GDM1 (cell line): Measurements from ENCODE around the gene LMF1.
"Not testable (repeated sequence)": the region's sequence is repeated elsewhere in the genome, so short reads cannot be mapped to it uniquely, and the experiment has no call there.

Experiments used
- DNase-seq: peaks from one replicate; lab custom pipeline; 2025; lab: John Stamatoyannopoulos, UW

Gene LMF1

DNA sequence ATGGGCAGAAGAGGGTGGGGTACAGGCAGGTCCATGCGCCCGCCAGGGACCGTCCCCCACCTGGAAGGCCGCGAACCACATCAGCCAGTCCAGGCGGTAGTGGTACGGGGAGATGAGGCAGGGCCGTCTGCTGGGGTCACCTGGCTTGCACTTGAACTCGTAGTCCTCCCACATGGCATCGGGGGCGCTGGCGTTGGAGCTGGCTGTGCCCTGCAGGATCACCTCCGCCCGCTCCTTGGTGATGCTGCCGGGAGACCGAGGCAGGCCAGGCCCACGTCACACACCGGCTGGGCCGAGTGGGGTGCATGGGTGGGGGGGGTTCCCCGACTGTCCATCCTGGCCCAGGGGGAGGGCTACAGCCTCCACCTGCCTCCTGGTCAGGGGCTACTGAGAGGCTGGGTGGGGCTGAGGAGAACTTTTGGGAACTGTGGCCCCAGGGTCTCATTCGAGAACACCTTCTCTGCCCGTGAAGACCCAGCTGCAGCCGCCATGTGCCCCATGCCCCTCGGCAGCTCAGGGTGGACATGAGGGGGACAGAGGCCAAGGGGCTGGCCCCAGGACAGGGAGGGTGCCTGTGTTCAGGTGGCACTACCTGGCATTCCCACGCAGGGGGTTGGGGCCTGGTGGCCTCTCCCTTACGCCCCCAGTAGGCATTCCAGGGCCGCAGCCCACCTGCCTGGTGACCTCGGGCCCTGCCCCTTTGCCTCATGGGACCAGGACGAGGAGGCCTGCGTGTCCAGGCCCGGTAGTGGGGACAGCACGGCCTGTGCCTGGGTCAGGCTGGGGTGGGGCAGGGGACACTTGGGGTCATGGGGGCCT, 100.8 kb downstream of the LMF1 start:
- DNase-seq = no peak

DNA sequence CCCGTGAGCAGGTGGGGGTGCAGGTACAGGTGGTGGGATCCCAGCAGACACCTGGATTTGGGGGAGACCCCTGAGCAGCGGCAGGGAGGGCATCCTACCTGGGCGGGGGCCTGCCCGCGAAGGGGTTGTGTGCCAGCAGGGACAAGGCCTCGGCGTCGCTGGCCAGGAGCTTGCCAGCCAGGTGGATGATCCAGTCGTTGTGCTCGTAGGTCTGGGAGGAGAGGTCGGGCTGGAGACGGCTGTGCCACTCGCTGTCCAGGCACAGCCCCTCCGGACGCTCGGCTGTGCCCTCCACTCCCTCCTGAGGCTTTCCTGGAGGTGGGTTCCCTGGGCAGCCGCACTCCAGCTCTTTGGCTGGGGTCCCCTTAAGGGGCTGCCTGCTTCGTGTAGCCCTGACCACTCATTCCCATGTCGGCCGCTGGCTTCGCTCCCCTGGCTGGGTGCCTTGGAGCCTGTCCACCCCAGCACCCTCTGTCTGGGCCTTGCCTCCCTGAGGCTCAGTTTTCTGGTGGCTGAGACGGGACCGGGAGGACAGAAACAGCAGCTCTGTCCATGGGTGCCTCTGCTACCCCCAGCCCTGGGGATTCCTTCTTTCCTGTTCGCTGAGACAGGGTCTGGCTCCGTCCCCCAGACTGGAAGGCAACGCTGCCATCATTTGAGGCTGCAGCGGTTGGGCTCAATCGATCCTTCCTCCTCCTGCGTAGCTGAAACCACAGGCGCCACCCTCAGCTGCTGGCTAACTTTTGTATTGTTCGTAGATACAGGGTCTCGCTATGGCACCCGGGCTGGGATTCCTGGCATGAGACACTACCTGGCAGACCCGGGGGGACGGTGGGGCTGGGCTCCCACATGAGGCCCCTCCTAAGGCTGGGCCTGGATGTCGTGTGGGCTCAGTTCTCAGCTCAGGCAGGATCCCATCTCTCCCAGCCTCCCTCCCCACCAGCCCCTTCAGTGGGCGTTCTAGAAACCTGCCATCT, 101.7 kb downstream of the LMF1 start:
- no peak for DNase-seq

DNA sequence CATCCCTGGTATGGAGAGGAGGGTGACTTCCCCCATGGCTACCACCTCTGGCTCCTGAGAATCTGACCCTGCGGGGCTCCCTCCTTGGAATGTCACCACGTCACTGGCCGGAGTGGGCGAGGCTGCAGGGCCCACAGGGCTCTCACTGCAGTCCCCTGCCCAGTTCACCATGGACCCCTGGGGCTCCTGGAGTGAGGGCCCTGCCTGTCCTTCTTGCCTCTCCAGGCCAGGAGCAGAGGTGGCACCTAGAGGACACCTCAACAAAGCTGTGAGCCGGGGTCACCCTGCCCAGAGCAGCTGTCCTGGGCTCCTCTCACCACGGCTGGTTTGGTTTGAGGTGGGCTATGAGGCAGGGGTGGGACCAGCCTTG, 102.4 kb downstream of the LMF1 start:
- no peak for DNase-seq

DNA sequence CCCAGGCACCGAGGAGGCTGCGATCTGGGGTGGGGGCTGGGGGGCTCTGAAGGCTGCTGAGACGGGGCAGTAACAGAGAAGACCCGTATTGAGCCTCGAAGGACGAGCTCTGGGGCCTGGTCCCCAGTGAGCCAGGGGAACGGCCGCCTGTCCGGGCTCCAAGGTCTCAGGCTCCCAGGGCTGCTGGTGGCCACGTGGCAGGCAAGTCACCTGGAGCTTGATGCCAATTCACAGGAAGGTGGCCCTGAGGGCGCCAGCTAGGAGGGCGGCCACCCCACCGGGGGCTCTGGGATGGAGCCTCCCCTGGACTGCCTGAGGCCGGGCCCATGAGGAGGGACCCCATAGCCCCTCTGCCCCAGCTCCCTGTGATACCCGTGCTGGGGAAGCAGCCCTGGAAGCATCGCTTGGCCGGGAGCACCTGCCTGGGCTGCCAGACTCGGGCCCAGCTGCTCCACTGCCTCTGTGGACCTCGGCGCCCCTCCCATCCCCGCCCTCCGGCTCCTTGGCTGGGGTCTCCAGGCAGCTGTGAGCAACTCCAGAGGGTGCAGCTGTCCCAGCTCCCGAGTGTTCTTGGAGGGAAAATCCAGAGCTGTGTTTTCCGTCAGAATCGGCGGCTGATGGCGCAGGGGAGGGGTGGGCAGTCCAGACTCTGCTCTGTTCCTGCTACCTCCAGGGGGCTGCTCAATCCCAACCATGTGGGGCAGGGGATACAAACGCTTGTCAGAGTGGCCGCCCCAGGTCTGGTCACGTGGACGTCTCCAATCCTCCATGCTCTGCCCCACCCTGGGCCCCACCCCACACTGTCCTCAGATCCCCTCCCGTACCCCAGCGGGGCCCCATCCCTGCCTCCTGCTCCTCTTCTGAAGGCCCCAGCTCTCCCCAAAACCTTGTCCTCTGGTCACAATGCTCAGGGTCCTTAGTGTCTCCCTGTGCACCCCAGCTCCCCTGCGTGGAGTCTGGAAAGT, 103.1 kb downstream of the LMF1 start:
- DNase-seq = no peak

DNA sequence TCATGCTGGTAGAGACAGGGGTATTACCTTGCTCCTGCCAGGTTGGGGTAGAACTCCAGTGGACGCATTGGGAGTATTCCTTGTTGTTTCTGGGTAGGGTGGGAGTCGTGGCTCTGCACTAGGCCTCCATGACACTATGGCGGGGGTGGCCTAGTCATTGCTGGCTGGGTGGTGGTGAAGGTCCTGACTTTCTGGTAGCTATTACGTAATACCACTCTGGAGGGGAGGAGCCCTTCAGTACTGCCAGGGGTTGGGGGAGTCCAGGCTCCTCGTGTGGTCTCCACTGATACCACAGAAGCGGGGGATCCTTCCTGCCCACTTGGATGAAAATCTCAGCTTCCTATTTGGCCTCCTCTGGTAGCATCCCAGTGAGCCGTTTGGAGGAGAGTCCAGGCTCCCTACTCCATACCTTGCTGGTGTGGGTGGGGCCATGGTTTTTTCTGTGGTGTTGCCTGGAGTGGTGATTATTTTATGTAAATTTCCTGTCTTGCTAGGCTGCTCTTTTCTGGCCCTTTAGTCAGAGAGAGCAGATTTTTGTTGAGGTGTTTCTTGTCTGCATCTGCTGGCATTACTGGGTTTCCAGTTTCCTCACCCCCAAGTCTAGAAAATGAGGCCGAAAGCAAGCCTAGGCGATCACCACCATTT, 104.4 kb downstream of the LMF1 start:
- no peak for DNase-seq

DNA sequence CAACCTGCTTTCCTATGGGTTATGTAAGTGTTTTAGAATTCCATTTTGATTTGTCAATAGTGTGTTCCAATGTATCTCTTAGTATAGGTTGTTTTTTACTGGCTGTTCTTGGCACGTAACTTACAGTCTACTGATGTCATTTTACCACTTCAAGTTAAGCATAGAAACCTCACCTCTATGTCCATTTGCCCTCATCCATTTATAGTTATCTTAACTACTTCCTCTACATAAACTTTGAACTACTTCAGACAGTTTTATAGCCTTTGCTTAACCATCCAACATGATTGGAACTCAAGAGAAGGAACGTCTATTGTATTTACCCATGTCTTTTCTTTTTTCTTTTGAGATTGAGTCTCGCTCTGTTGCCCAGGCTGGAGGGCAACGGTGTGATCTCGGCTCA, 105.8 kb downstream of the LMF1 start:
- no peak for DNase-seq

DNA sequence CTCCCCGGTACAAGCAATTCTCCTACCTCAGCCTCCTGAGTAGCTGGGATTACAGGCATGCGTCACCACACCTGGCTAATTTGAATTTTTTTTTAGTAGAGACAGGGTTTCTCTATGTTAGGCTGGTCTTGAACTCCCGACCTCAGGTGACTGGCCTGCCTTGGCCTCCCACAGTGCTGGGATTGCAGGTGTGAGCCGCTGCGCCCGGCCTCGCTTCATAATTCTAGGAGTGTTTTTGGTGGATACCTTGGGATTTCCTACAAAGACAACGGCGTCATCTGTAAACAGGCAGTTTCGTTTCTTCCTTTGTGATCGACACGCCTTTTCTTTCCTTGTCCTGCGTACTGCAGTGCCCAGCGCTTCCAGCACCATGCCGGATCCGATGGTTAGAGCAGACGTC, 109.3 kb downstream of the LMF1 start:
- no peak for DNase-seq

DNA sequence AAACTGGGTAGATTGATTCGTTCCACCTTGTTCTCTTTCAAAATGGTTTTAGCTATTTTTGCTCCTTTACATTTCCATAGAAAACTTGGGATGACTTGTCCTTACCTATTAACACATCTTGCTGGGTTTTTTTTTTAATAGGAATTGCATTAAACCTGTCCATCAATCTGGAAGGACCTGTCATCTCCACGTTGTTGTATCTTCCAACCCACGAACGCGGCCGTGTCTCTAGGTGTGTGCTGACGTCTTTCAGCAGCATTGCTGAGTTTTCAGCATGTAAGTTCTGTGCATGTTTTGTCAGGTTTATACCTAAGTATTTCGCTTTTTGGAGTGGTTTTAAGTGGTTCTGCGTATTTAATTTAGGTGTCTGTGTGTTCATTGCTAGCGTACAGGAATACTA, 109.9 kb downstream of the LMF1 start:
- DNase-seq = no peak

DNA sequence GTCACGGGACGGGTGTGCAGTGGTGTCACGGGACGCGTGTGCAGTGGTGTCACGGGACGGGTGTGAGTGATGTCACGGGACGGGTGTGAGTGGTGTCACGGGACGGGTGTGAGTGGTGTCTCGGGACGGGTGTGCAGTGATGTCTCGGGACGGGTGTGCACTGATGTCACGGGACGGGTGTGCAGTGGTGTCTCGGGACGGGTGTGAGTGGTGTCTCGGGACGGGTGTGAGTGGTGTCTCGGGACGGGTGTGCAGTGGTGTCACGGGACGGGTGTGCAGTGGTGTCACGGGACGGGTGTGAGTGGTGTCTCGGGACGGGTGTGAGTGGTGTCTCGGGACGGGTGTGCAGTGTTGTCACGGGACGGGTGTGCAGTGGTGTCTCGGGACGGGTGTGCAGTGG, 111.8 kb downstream of the LMF1 start:
- not testable (repeated sequence) for DNase-seq

DNA sequence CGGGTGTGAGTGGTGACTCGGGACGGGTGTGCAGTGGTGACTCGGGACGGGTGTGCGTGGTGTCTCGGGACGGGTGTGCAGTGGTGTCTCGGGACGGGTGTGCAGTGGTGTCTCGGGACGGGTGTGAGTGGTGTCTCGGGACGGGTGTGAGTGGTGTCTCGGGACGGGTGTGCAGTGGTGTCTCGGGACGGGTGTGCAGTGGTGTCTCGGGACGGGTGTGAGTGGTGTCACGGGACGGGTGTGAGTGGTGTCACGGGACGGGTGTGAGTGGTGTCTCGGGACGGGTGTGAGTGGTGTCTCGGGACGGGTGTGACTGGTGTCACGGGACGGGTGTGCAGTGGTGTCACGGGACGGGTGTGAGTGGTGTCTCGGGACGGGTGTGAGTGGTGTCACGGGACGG, 112.3 kb downstream of the LMF1 start:
- not testable (repeated sequence) for DNase-seq

DNA sequence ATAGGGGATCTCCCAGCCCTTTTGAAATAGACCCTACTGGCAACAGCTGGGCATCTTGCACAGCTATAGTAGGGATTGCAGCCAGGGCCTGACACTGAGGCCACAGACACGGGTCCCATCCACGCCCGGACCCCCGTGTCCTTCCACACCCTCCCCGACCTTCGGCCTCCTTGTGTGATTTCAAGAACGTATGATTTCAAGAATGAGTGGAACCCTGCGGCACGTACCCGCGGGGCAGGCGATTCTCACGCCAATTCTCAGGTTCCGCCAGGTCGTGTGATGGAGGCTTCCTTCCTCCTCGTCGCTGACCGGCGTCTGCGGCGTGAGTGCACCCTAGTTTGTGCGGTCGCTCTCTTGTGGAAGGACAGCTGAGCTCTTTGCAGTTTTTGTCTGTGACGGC, 114.0 kb downstream of the LMF1 start:
- no peak for DNase-seq

DNA sequence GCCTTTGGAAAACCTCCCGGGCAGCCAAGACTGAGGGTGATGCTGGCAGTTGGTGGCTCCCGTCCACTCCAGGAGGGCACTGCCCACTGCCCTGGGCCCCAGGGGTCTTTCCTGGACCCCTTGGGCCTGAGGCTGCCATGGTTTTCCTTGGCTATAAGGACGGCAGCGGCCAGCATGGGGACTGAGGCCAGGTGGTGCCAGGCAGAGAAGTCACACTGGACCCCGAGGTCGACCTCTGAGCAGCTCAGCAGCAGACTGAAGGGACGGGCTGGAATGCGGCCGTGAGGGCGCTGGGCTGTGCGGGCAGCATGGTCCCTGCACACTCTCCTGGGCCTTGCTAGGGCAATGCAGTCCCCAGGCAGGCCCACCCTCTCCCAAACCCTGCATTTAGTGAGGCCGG, 114.7 kb downstream of the LMF1 start:
- no peak for DNase-seq

DNA sequence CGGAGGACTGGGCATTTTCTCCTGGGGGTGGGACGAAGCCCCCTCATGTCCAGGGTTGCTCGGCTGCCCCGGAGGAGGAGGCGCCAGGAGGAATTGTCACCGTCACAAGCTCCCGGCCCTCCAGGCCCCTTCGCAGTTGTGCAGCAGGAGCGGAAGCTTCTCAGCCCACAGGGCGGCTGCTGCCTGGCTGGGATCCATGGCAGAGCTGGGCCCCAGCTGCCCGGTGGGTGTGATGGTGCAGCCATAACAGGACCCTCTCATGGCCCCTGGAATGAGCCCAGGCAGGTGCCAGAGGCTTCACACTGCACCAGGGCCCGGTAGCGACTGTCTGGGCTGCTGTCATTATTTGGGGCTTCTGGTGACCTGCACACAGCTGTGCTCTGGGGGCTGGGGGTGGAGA, 115.3 kb downstream of the LMF1 start:
- no peak for DNase-seq

DNA sequence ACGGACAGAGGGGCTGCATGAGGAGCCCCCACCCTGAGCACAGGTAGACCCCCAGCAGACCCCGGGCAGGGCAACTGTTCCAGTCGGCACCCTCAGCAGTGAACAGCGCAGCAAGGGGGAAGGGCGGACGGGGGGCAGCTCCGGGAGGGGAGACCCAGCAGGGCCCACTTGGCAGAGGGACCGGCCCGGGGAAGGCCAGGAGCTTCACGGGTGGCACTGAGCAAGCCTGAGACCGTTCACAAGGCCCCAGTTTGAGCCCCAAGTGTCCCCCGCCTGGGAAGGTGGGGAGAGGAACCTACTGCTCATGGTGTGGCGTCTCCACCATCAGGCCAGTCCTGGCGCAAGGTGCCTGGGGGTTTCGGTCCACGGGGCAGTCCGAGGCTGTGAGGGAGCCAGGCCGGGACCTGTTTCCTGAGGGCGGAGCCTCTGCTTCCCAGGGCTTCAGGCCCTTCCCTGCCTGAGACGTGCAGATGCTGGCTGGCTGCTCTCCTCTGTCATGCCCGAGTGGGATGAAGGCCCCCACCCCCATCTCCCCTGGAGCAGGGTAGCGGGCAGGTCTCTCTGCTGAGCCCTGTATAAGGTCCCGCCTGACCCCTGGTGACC, 115.9 kb downstream of the LMF1 start:
- no peak for DNase-seq

DNA sequence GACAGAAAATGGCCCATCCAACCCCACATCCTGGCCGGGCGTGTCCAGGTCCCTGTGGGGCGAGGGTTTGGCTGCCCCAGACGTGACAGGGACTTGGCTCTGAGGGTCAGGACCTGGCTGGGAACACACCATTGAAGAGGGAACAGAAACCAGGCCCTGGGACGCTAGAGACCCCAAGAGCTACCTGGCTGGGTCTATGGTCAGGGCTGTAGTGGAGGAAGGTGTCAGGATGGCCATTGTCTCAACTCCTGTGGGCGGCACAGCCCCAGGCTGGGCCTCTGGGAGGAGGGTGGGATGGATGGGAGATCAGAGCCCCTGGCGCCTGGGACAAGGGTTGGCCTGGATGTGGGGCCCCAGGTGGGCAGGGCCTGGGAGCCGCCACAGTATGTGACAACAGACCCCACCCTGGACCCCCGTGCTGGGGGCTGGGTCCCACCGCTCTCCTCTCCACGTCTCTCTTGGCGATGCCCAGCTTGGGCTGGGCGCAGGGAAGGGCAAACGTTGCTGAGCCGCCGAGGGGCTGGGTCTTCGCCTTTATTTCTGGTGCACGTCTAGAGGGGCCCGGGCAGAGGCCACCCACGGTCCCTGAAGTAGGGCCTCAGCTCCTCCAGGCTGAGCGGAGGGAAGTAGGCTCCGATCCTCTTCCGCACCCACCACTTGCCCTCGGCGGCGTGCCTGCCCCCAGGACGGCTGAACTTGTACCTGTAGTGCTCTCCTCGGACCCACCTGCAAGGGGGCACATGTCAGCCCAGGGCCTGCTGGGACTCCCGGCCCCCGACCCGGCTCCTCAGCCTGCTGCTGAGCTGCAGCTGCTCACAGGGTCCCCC, 116.6 kb downstream of the LMF1 start:
- DNase-seq = no peak

DNA sequence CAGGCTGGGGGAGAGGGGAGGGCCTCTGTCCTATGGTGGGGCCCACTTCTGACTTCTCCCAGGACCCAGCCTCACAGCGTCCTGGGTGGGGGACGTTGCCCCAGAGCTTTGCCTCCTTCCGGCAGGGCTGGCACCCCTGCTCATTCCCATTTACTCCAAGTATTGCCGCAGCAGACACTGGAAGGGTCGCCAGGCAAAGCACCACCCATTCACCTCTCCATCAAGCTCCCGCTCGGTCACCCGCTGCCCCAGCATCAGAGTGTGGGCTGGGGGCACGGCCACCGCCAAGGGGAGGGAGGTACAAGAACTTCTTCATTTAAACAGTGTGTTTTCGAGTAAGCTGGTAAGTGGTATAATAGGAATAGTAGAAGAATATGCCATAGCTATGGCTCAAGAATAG, 117.5 kb downstream of the LMF1 start:
- DNase-seq = no peak

DNA sequence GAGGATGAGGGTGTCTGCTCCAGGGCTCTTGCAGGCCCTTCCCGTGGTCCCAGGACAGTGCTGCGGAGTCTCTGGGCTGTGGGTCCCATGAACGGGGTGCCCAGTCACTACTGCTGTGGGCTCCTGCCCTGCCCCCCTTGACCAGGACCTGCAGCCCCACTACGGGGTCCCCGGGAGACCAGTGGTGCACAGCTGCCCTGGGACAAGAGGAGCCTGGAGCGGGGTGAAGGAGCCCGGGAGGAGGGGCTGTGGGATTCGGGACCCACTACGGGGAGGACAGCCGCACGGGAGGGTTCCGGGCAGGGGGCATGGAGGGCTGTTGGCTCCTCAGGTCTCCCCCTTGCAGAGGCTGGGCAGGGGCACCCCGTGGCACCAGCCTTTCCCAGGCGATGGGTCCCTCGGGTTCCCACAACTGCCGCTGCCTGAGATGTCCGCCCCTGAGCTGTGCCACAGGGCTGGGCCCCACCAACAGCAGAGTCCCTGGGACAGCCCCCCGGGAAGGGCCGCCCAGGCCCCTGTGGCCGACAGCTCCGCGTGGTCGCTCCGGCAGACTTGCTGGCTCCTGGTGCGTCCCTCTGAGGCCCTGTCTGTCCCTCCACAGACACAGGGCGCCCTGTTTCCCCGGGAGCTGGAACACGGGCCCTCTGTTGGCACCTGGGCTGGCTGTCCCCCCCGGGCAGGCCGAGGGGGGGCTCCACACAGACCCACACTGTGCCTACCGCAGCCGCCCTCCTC, 118.2 kb downstream of the LMF1 start:
- DNase-seq = no peak

DNA sequence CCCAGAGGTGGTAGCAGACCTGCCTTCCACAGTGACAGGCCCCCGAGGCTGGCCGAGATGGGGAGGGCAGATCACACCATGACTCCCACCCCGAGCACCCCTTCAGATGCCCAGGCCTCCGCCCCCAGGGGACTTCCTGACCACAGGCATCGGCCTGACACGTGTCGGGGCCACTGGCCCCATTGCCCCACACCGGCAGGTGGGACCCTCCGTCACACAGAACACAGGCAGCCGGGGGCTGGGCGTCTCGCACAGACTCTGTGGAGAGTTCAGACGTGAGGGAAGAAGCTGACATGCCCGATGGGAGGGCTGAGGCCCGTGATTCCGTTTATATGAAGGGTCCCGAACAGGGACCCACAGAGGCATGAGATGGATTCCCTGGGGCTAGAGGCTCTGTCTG, 118.9 kb downstream of the LMF1 start:
- DNase-seq = no peak

DNA sequence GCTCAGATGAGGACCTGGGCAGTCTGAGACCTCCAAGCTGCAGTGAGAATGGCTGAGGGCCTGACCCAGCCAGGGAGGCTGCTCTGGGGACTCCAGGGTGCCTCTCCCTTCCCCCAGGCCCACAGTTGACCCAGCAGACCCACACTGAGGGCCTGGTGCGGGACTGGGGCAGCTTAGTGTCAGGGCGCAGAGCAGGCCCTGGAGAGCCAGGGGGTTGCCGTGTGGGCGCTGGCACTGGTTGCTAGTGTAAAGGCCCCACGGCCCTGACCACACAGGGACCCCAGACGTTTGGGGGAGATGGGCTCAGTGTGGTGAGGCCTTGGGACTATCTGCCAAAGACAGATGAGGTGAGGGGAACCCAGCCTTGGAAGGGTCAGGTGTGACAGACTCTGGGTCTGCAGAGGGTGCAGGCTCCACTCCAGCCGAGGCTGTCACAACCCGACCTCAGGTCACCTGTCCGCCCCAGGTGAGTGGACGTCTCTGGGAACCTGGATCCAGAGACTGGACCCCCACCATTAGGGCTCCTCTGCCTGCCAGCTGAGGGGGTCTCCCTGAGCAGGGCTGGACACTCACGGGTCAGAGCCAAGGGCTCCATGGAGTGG, 119.5 kb downstream of the LMF1 start:
- no peak for DNase-seq
